K562 (cell line): Measurements from ENCODE around the gene LARP4B. TPM values are rescaled to one million over a fixed set of nuclear protein-coding genes. Genes with fewer than 3 reads are reported as not detected.

Experiments used
- ATAC-seq: fragments of 200-7000 bp; cut with Tn5 transposase; 3 replicates; pipeline ENCODE4 v1.9.1; 2020; ENCODE audit warnings: moderate library complexity
- BruUV-seq: library from RNA; stranded (reverse); fragments of 400-500 nt; replicated peaks from 2 replicates; lab custom pipeline; 2021; lab: Mats Ljungman, UMichigan
- CTCF ChIA-PET: fragments of 300-600 bp; formaldehyde crosslinking; extraction: SDS; loops from one replicate; lab custom pipeline; 2021; ENCODE audit warnings: low intra/inter-chr PET ratio; lab: Yijun Ruan, JAX
- POLR2A ChIA-PET: fragments of 300-600, 350-650 bp; sonication (Branson Sonifier 250); formaldehyde crosslinking; extraction: SDS; loops from one replicate; lab custom pipeline; 2021; ENCODE audit warnings: antibody characterized with exemption, inconsistent platforms; lab: Yijun Ruan, JAX
- DNase-seq, 4 experiments: peaks; one replicate each; pipeline versions ENCODE4 v3.0.0 to v3.0.0-alpha.2; 2011 to 2018; ENCODE audit warnings: low spot score in 3 of 4, mixed read lengths in 3 of 4; ENCODE audit errors: extremely low read depth in 1 of 4
- FAIRE-seq: peaks from 2 replicates; lab custom pipeline; 2011; peaks lifted over from hg19 to GRCh38; lab: Jason Lieb, UNC
- H2AFZ ChIP-seq: 2 replicates; pipeline ENCODE4 v1.6.0; 2011; ENCODE audit warnings: low read depth, low read length, control low read depth, inconsistent platforms
- H3K27ac ChIP-seq: fragments of 200-600 bp; 3 replicates; pipeline ENCODE4 v1.8.0; 2011; ENCODE audit warnings: low read depth, mild to moderate bottlenecking, control low read depth, inconsistent platforms, low read length, moderate library complexity, mixed read lengths; ENCODE audit errors: extremely low read depth
- H3K27me3 ChIP-seq, 2 experiments: fragments of 300-600 bp in 1 of 2; 2 replicates in 1 of 2; 3 replicates in 1 of 2; pipeline versions ENCODE4 v1.6.0 to v1.8.0; 2011; ENCODE audit warnings: inconsistent platforms in 2 of 2, low read length in 2 of 2, mild to moderate bottlenecking in 1 of 2, mixed read lengths in 1 of 2, moderate library complexity in 1 of 2; ENCODE audit not compliant: control insufficient read depth in 2 of 2, insufficient read depth in 2 of 2
- H3K36me3 ChIP-seq: fragments of 300-600 bp; 3 replicates; pipeline ENCODE4 v1.8.0; 2011; ENCODE audit warnings: mild to moderate bottlenecking, low read length, inconsistent platforms; ENCODE audit not compliant: control insufficient read depth, insufficient read depth
- H3K4me1 ChIP-seq, 2 experiments: fragments of 200-600 bp in 1 of 2; replicated peaks in 1 of 2; 2 replicates in 1 of 2; 3 replicates in 1 of 2; pipeline versions ENCODE4 v1.5.1 to v1.8.0; 2011; ENCODE audit warnings: inconsistent platforms in 2 of 2, low read length in 2 of 2, mild to moderate bottlenecking in 1 of 2, mixed read lengths in 1 of 2, moderate library complexity in 1 of 2; ENCODE audit not compliant: control insufficient read depth in 2 of 2, insufficient read depth in 2 of 2
- H3K4me2 ChIP-seq: 2 replicates; pipeline ENCODE4 v1.6.1; 2011; ENCODE audit warnings: low read length, control low read depth, inconsistent platforms, mixed read lengths; ENCODE audit not compliant: insufficient read depth
- H3K4me3 ChIP-seq: fragments of 200-600 bp; sonication (generic), shearing (Covaris generic); 2 replicates; pipeline ENCODE4 v1.5.1; 2016; ENCODE audit warnings: control low read depth, inconsistent platforms
- H3K79me2 ChIP-seq: fragments of 200-600 bp; 3 replicates; pipeline ENCODE4 v1.8.0; 2011; ENCODE audit warnings: low read length, inconsistent platforms; ENCODE audit not compliant: control insufficient read depth, insufficient read depth
- H3K9ac ChIP-seq, 2 experiments: 2 replicates each; pipeline versions ENCODE4 v1.6.0 to v1.6.1; 2011; ENCODE audit warnings: low read depth in 2 of 2, low read length in 2 of 2, control low read depth in 1 of 2, inconsistent platforms in 1 of 2, mild to moderate bottlenecking in 1 of 2, mixed read lengths in 1 of 2; ENCODE audit not compliant: insufficient read depth in 1 of 2
- H3K9me1 ChIP-seq: one replicate; pipeline ENCODE4 v1.6.0; 2011; ENCODE audit warnings: inconsistent platforms, mild to moderate bottlenecking, low read length, moderate library complexity; ENCODE audit not compliant: control insufficient read depth, insufficient read depth
- H3K9me3 ChIP-seq: replicated peaks from 2 replicates; pipeline ENCODE4 v1.5.1; 2011; ENCODE audit warnings: low read depth, low read length, inconsistent platforms; ENCODE audit not compliant: control insufficient read depth, insufficient read depth
- H4K20me1 ChIP-seq: replicated peaks from 2 replicates; pipeline ENCODE4 v1.6.1; 2011; ENCODE audit warnings: low read length, inconsistent platforms, mixed read lengths; ENCODE audit not compliant: control insufficient read depth, insufficient read depth
- HMBOX1 ChIP-seq: sonication (generic); IDR thresholded peaks from 2 replicates; pipeline ENCODE4 v1.6.1; 2016
- IRF2 ChIP-seq: sonication (generic); formaldehyde crosslinking; IDR thresholded peaks from 2 replicates; pipeline ENCODE4 v1.8.1; 2022; ENCODE audit warnings: mild to moderate bottlenecking, missing genetic modification reagents
- MYNN ChIP-seq, 2 experiments: sonication (generic); formaldehyde crosslinking in 1 of 2; IDR thresholded peaks; 2 replicates each; pipeline versions ENCODE4 v1.5.0 to v1.6.1; 2016 to 2020; ENCODE audit warnings: antibody characterized with exemption in 1 of 2, missing genetic modification reagents in 1 of 2
- SRSF9 ChIP-seq: fragments of 200-400 bp; formaldehyde crosslinking; IDR thresholded peaks from 2 replicates; pipeline ENCODE4 v1.6.1; 2017; ENCODE audit warnings: low read depth, low read length, borderline replicate concordance
- ZNF79 ChIP-seq: fragments of 250-450 bp; sonication (Bioruptor Pico); IDR thresholded peaks from 2 replicates; pipeline ENCODE4 v1.4.0; 2020; ENCODE audit warnings: low read depth, mild to moderate bottlenecking, moderate library complexity
- WGBS: fragments of 100-300 bp; shearing (Covaris generic); methylation state at CpG from one replicate; pipeline ENCODE4 v1.1.6; 2016; ENCODE audit warnings: low coverage, mixed read lengths; ENCODE audit not compliant: insufficient coverage; ENCODE audit errors: missing lambda C conversion rate; 5-methylcytosine and 5-hydroxymethylcytosine counted together
- in situ Hi-C: fragments of 300-500 bp; cut with MboI; formaldehyde crosslinking; loops from 4 replicates; pipeline ENCODE4 v1.15.0; 2018; ENCODE audit warnings: inconsistent platforms, mixed read lengths
- intact Hi-C: fragments of 100-400 bp; cut with micrococcal nuclease; formaldehyde crosslinking; loops from 2 replicates; pipeline ENCODE4 v1.14.2; 2022
- polyA plus RNA-seq, 8 experiments: library from polyadenylated mRNA; depleted of rRNA in 4 of 8; stranded (reverse) in 5 of 8; unstranded in 3 of 8; fragments of >200 nt; fragmentation: Nextera tagmentation in 2 of 8; fragmentation: Illumina TruSeq in 1 of 8; extraction: Ambion mirVana in 2 of 8; extraction: Trizol in 1 of 8; gene quantifications; 2 replicates each; pipeline versions ENCODE4 v1.2.1 to v1.2.3, GENCODE V29; 2011 to 2014; ENCODE audit warnings: inconsistent platforms in 1 of 8, missing spikeins in 1 of 8
- total RNA-seq, 7 experiments: library from RNA; depleted of rRNA in 6 of 7; stranded (reverse); fragments of >200 nt in 6 of 7; fragmentation: Illumina TruSeq in 2 of 7; extraction: Trizol in 2 of 7; gene quantifications; 2 replicates each; pipeline versions ENCODE4 v1.2.1 to v1.2.3, GENCODE V29; 2011 to 2021; ENCODE audit warnings: low replicate concordance in 1 of 7

Gene LARP4B
- total and polyA plus RNA-seq, 9 of the 15 experiments (the other 6 are each of a cell fraction or from before 2014, with no cell fraction given): 11.8 to 130 (median 42.6) TPM

- TF ChIP-seq ZNF79 (CRISPR knock-in tag) (no peak), IRF2 (no peak), SRSF9 (no peak)
Observed at GRCh38 chr10:853017-853416, 78.5 kb downstream of the LARP4B start (continued).

- Histone ChIP-seq H3K9me1 (no peaks in the 10 kb centered on the region), H3K4me2 (no peak overlapping the region), H3K9me3 (no peaks in the 10 kb centered on the region), H3K4me1 (no peaks in the 10 kb centered on the region), H3K27ac (no peak overlapping the region), H3K9ac (no peak overlapping the region), H2AFZ (no peak overlapping the region), H3K4me3 (no peak overlapping the region), H4K20me1 (no peaks in the 10 kb centered on the region; the same call in 1 of the 2 replicates), H3K79me2 (peaks cover 76% of the 10 kb centered on the region), H3K36me3 (peaks cover 77% of the 10 kb centered on the region), H3K27me3 (no peaks in the 10 kb centered on the region)
- TF ChIP-seq MYNN (IDR thresholded peaks at IDR 0.05) (no peak), MYNN (CRISPR knock-in tag; IDR thresholded peaks at IDR 0.05) (no peak), HMBOX1 (no peak)
- ATAC-seq: no peak
- in situ Hi-C loops (no loop called here), intact Hi-C loops (no loop called here)
- no TSS peak for BruUV-seq
- CTCF ChIA-PET: no interaction called here
- WGBS: 66% methylated on average over 3 of the region's 3 CpGs
- no peak for DNase-seq
- no peak for FAIRE-seq
- POLR2A ChIA-PET: no interaction called here
Observed at GRCh38 chr10:852386-852785, 79.1 kb downstream of the LARP4B start.
